Keratinocyte (primary cell): ENCODE results near the gene BTF3. TPM values are rescaled to one million over a fixed set of nuclear protein-coding genes. Genes with fewer than 3 reads are reported as not detected.

Experiments
- DNase-seq: peaks from one replicate; pipeline ENCODE4 v3.0.0-alpha.2; 2011; ENCODE audit warnings: low read depth, missing footprints, low spot score
- FAIRE-seq: peaks from 2 replicates; lab custom pipeline; 2011; peaks lifted over from hg19 to GRCh38; lab: Jason Lieb, UNC
- H2AFZ ChIP-seq: 2 replicates; pipeline ENCODE4 v1.6.0; 2012; ENCODE audit warnings: low read length, control low read depth, inconsistent platforms; ENCODE audit not compliant: control insufficient read depth
- H3K27ac ChIP-seq: 2 replicates; pipeline ENCODE4 v1.5.1; 2011; ENCODE audit warnings: low read length; ENCODE audit not compliant: control insufficient read depth, insufficient read depth
- H3K27me3 ChIP-seq: 3 replicates; pipeline ENCODE4 v1.6.0; 2011; ENCODE audit warnings: low read length; ENCODE audit not compliant: control insufficient read depth, insufficient read depth; ENCODE audit errors: extremely low read depth
- H3K36me3 ChIP-seq, 2 experiments: 2 replicates in 1 of 2; 3 replicates in 1 of 2; pipeline ENCODE4 v1.5.1; 2011; ENCODE audit warnings: low read length in 2 of 2, mild to moderate bottlenecking in 1 of 2; ENCODE audit not compliant: control insufficient read depth in 2 of 2, insufficient read depth in 2 of 2; ENCODE audit errors: extremely low read depth in 1 of 2
- H3K4me1 ChIP-seq: 3 replicates; pipeline ENCODE4 v1.5.1; 2011; ENCODE audit warnings: low read length; ENCODE audit not compliant: control insufficient read depth, insufficient read depth; ENCODE audit errors: extremely low read depth
- H3K4me2 ChIP-seq: 3 replicates; pipeline ENCODE4 v1.6.0; 2011; ENCODE audit warnings: low read depth, low read length; ENCODE audit not compliant: control insufficient read depth, insufficient read depth; ENCODE audit errors: extremely low read depth
- H3K4me3 ChIP-seq, 3 experiments: fragments of 200-600 bp in 1 of 3; sonication (generic) in 1 of 3; 2 replicates in 2 of 3; 3 replicates in 1 of 3; pipeline ENCODE4 v1.5.1; 2011 to 2016; ENCODE audit warnings: low read length in 3 of 3, mild to moderate bottlenecking in 3 of 3, control low read depth in 2 of 3, inconsistent platforms in 1 of 3, low read depth in 1 of 3, mixed read lengths in 1 of 3, mixed run types in 1 of 3, moderate library complexity in 1 of 3; ENCODE audit not compliant: control insufficient read depth in 2 of 3, insufficient read depth in 2 of 3; ENCODE audit errors: extremely low read depth in 1 of 3
- H3K79me2 ChIP-seq: 2 replicates; pipeline ENCODE4 v1.6.0; 2012; ENCODE audit warnings: low read length; ENCODE audit not compliant: control insufficient read depth, insufficient read depth
- H3K9ac ChIP-seq: 3 replicates; pipeline ENCODE4 v1.6.0; 2011; ENCODE audit warnings: low read length; ENCODE audit not compliant: control insufficient read depth, insufficient read depth; ENCODE audit errors: extremely low read depth
- H3K9me1 ChIP-seq: 3 replicates; pipeline ENCODE4 v1.6.0; 2011; ENCODE audit warnings: low read length; ENCODE audit not compliant: control insufficient read depth, insufficient read depth; ENCODE audit errors: extremely low read depth
- H3K9me3 ChIP-seq: 2 replicates; pipeline ENCODE4 v1.5.1; 2012; ENCODE audit warnings: low read depth, low read length; ENCODE audit not compliant: control insufficient read depth
- H4K20me1 ChIP-seq: 3 replicates; pipeline ENCODE4 v1.6.0; 2011; ENCODE audit warnings: low read length; ENCODE audit not compliant: control insufficient read depth, insufficient read depth; ENCODE audit errors: extremely low read depth
- CTCF ChIP-seq, 3 experiments: IDR thresholded peaks in 1 of 3; conservative IDR thresholded peaks in 1 of 3; optimal IDR thresholded peaks in 1 of 3; 2 replicates in 2 of 3; 3 replicates in 1 of 3; pipeline versions ENCODE3 to v1.5.1; 2011; ENCODE audit warnings: low read length in 3 of 3, mild to moderate bottlenecking in 3 of 3, moderate library complexity in 2 of 3, control low read depth in 1 of 3, inconsistent platforms in 1 of 3; ENCODE audit not compliant: insufficient read depth in 2 of 3; ENCODE audit errors: extremely low read depth in 1 of 3
- EZH2 ChIP-seq: IDR thresholded peaks from one replicate; pipeline ENCODE4 v1.6.1; 2012; ENCODE audit warnings: inconsistent platforms, mild to moderate bottlenecking, low read length, moderate library complexity
- dilution Hi-C: fragments of 300-500 bp; cut with MboI; formaldehyde crosslinking; loops from one replicate; pipeline ENCODE4 v1.7.0; 2020; ENCODE audit warnings: low sequenced_read_pairs; ENCODE audit not compliant: extremely low pct_ligation_motif_present
- polyA plus RNA-seq, 5 experiments: library from polyadenylated mRNA; depleted of rRNA in 3 of 5; stranded (reverse) in 3 of 5; stranded (forward) in 1 of 5; unstranded in 1 of 5; fragments of >200 nt; gene quantifications; 1 replicate in 1 of 5; 2 replicates in 3 of 5; 3 replicates in 1 of 5; pipeline versions ENCODE4 v1.2.1 to v1.2.3, GENCODE V29; 2011 to 2012; ENCODE audit warnings: missing spikeins in 2 of 5, low read depth in 1 of 5, low replicate concordance in 1 of 5

BTF3 gene
- polyA plus RNA-seq, 1 donor (not counting 4 experiments of a cell fraction or from before 2014, with no cell fraction given), result 857 TPM

GRCh38 chr5:73496984-73497457, 1.2 kb upstream of the BTF3 start:
- H3K79me2 ChIP-seq, result peaks cover 38% of the 10 kb centered on the region
- H3K9me3 ChIP-seq, result no peaks in the 10 kb centered on the region
- H2AFZ ChIP-seq, result peak overlapping the region; percentile 82
- peak overlapping the region; percentile 97 for H3K27ac ChIP-seq
- peak overlapping the region; percentile 99 for H3K4me2 ChIP-seq
- FAIRE-seq (no peak), DNase-seq (no peak)
- H4K20me1 ChIP-seq, result peaks cover 2% of the 10 kb centered on the region
- peak overlapping the region; percentile 100 for H3K9ac ChIP-seq
- peaks cover 19% of the 10 kb centered on the region for H3K4me1 ChIP-seq
- dilution Hi-C loops, result no loop called here
- no peak for TF ChIP-seq EZH2
- TF ChIP-seq CTCF (optimal IDR thresholded peaks at IDR 0.05 in 1 of 3, IDR thresholded peaks at IDR 0.05 in 1 of 3, conservative IDR thresholded peaks at IDR 0.05 in 1 of 3; ENCODE audit: extremely low read depth in 1 of 3, insufficient read depth in 2 of 3, low read length in 3 of 3), result peak in 2 of 3 experiments; percentile 36 to 56
- peaks cover 2 to 17% of the 10 kb centered on the region in 2 experiments for H3K36me3 ChIP-seq
- no peaks in the 10 kb centered on the region for H3K27me3 ChIP-seq
- H3K9me1 ChIP-seq, result no peaks in the 10 kb centered on the region
- H3K4me3 ChIP-seq, result peak overlapping the region in 2 of 3 experiments; percentile 91 to 94

GRCh38 chr5:73497497-73498056, 665 bp upstream of the BTF3 start:
- H3K27me3 ChIP-seq, result no peaks in the 10 kb centered on the region
- H3K36me3 ChIP-seq, result peaks cover 2 to 17% of the 10 kb centered on the region in 2 experiments
- peak overlapping the region; percentile 100 for H3K9ac ChIP-seq
- no peaks in the 10 kb centered on the region for H3K9me1 ChIP-seq
- peaks cover 44% of the 10 kb centered on the region for H3K79me2 ChIP-seq
- dilution Hi-C loops, result no loop called here
- H2AFZ ChIP-seq, result peak overlapping the region; percentile 82
- H3K4me1 ChIP-seq, result peaks cover 19% of the 10 kb centered on the region
- H3K4me3 ChIP-seq, result peak overlapping the region; percentile 88 to 94 (median 91)
- H3K4me2 ChIP-seq, result peak overlapping the region; percentile 99
- H4K20me1 ChIP-seq, result peaks cover 2% of the 10 kb centered on the region
- FAIRE-seq (no peak), DNase-seq (no peak)
- no peaks in the 10 kb centered on the region for H3K9me3 ChIP-seq
- H3K27ac ChIP-seq, result peak overlapping the region; percentile 97
- no peak for TF ChIP-seq CTCF (optimal IDR thresholded peaks at IDR 0.05 in 1 of 3, IDR thresholded peaks at IDR 0.05 in 1 of 3, conservative IDR thresholded peaks at IDR 0.05 in 1 of 3; ENCODE audit: extremely low read depth in 1 of 3, insufficient read depth in 2 of 3, low read length in 3 of 3)
- TF ChIP-seq EZH2, result no peak
